Endothelial cell (in vitro differentiated cells): ENCODE data around the gene PLCB3. TPM values are rescaled to one million over a fixed set of nuclear protein-coding genes. Genes with fewer than 3 reads are reported as not detected.
A peak's percentile ranks its signal among the peaks of the same experiment; 100 is the strongest.

Source experiments
- DNase-seq: peaks from one replicate; pipeline ENCODE4 v3.0.0; 2021; ENCODE audit warnings: low spot score
- H3K27ac Mint-ChIP-seq: one replicate; pipeline ENCODE4 v1.8.0; 2021; ENCODE audit warnings: mixed read lengths, inconsistent platforms; ENCODE audit not compliant: unreplicated experiment
- H3K27me3 Mint-ChIP-seq: one replicate; pipeline ENCODE4 v1.8.0; 2021; ENCODE audit warnings: mild to moderate bottlenecking, moderate library complexity, mixed read lengths, inconsistent platforms; ENCODE audit not compliant: unreplicated experiment
- H3K36me3 Mint-ChIP-seq: one replicate; pipeline ENCODE4 v1.8.0; 2021; ENCODE audit warnings: mild to moderate bottlenecking, low read depth, mixed read lengths, inconsistent platforms; ENCODE audit not compliant: unreplicated experiment
- H3K4me1 Mint-ChIP-seq: one replicate; pipeline ENCODE4 v1.8.0; 2021; ENCODE audit warnings: mild to moderate bottlenecking, mixed read lengths, inconsistent platforms; ENCODE audit not compliant: unreplicated experiment
- H3K4me3 Mint-ChIP-seq: one replicate; pipeline ENCODE4 v1.8.0; 2021; ENCODE audit warnings: mild to moderate bottlenecking, mixed read lengths, inconsistent platforms; ENCODE audit not compliant: unreplicated experiment
- H3K9me3 Mint-ChIP-seq: one replicate; pipeline ENCODE4 v1.8.0; 2021; ENCODE audit warnings: mixed read lengths, inconsistent platforms; ENCODE audit not compliant: unreplicated experiment
- CTCF ChIP-seq: fragments of 200-600 bp; sonication (generic); IDR thresholded peaks from one replicate; pipeline ENCODE4 v1.5.0; 2021; ENCODE audit warnings: antibody characterized with exemption; ENCODE audit not compliant: unreplicated experiment
- total RNA-seq: library from RNA; stranded (reverse); fragmentation: NEBNext Ultra II Directional; extraction: Animal tissue kit (Norgen Biotek cat#: 25700); gene quantifications from one replicate; pipeline ENCODE4 v1.2.1, GENCODE V29; 2021; ENCODE audit not compliant: unreplicated experiment

Gene PLCB3
- total RNA-seq, 1 donor from 2014 or later, result 51.0 TPM

- Mint-ChIP-seq H3K27me3 (peaks cover 31% of the 10 kb centered on the region), H3K4me1 (peaks cover 16% of the 10 kb centered on the region), H3K27ac (no peak within 1 kb of the TSS), H3K9me3 (no peaks in the 10 kb centered on the region), H3K4me3 (peak within 1 kb of the TSS; percentile 88), H3K36me3 (peaks cover 9% of the 10 kb centered on the region)
- TF ChIP-seq CTCF, result no peak
- no peak for DNase-seq
These were observed 40.0 kb downstream of the PLCB3 start, which contains the start of gene KCNK4 for GRCh38 chr11:64291262-64291751. Gene KCNK4, plus strand, starts transcription at chr11:64291302. Its CDS starts 1,717 bp downstream, at chr11:64293019.

GRCh38 chr11:64291752-64292459, 40.6 kb downstream of the PLCB3 start:
- Mint-ChIP-seq H3K27me3 (peaks cover 31% of the 10 kb centered on the region), H3K27ac (no peak overlapping the region), H3K4me1 (peaks cover 11% of the 10 kb centered on the region), H3K9me3 (no peaks in the 10 kb centered on the region), H3K36me3 (peaks cover 9% of the 10 kb centered on the region), H3K4me3 (no peak overlapping the region)
- no peak for TF ChIP-seq CTCF
- DNase-seq, result no peak

GRCh38 chr11:64292460-64293254, 41.3 kb downstream of the PLCB3 start:
- no peak overlapping the region for H3K27ac Mint-ChIP-seq
- H3K4me3 Mint-ChIP-seq, result no peak overlapping the region
- H3K9me3 Mint-ChIP-seq, result no peaks in the 10 kb centered on the region
- peaks cover 36% of the 10 kb centered on the region for H3K27me3 Mint-ChIP-seq
- peaks cover 14% of the 10 kb centered on the region for H3K4me1 Mint-ChIP-seq
- DNase-seq, result no peak
- peaks cover 9% of the 10 kb centered on the region for H3K36me3 Mint-ChIP-seq
- TF ChIP-seq CTCF, result no peak

GRCh38 chr11:64294774-64295173, 43.4 kb downstream of the PLCB3 start:
- H3K4me1 Mint-ChIP-seq, result peaks cover 16% of the 10 kb centered on the region
- H3K27ac Mint-ChIP-seq, result no peak overlapping the region
- no peak for DNase-seq
- peaks cover 40% of the 10 kb centered on the region for H3K27me3 Mint-ChIP-seq
- peaks cover 4% of the 10 kb centered on the region for H3K36me3 Mint-ChIP-seq
- H3K9me3 Mint-ChIP-seq, result no peaks in the 10 kb centered on the region
- H3K4me3 Mint-ChIP-seq, result no peak overlapping the region
- TF ChIP-seq CTCF, result no peak
